Ovary (tissue), 1 donor: ENCODE data around the gene NUP62.

Experiments
- EP300 ChIP-seq: sonication (generic); formaldehyde crosslinking; IDR thresholded peaks from one replicate; pipeline ENCODE4 v1.6.1; 2017; ENCODE audit warnings: antibody characterized with exemption
- POLR2A ChIP-seq: fragments of 450-650 bp; IDR thresholded peaks from one replicate; pipeline ENCODE4 v1.6.1; 2017; ENCODE audit warnings: antibody characterized with exemption, mild to moderate bottlenecking, moderate library complexity

GRCh38 chr19:49939721-49940481 lies 10.6 kb upstream of the NUP62 start:
- no peak for TF ChIP-seq EP300
- no peak for TF ChIP-seq POLR2A
